HCT116 (cell line): ENCODE data around the gene ACTN3. TPM values are rescaled to one million over a fixed set of nuclear protein-coding genes. Genes with fewer than 3 reads are reported as not detected.

Experiments used
- ATAC-seq: fragments of 200-7000 bp; cut with Tn5 transposase; 2 replicates; pipeline ENCODE4 v1.9.1; 2020; ENCODE audit warnings: mild to moderate bottlenecking, moderate library complexity
- BruUV-seq: library from RNA; stranded (reverse); fragments of 400-500 nt; replicated peaks from 2 replicates; lab custom pipeline; 2021; lab: Mats Ljungman, UMichigan
- CTCF ChIA-PET: fragments of 300-600 bp; sonication (Branson Sonifier 250); formaldehyde crosslinking; loops from one replicate; lab custom pipeline; 2021; ENCODE audit warnings: antibody characterized with exemption; lab: Charles Lee
- POLR2A ChIA-PET: fragments of 300-600, 350-600 bp; sonication (Branson Sonifier 250); formaldehyde crosslinking; loops from one replicate; lab custom pipeline; 2021; ENCODE audit warnings: antibody characterized with exemption; lab: Charles Lee
- RAD21 ChIA-PET, 2 experiments: fragments of 300-600 bp; sonication (Branson Sonifier 250); formaldehyde crosslinking; loops; one replicate each; lab custom pipeline; 2023; ENCODE audit warnings: low total read pairs in 2 of 2; ENCODE audit not compliant: uncharacterized antibody in 2 of 2, unreplicated experiment in 2 of 2, low non-redundant PET in 1 of 2; lab: Charles Lee
- DNase-seq: peaks from one replicate; pipeline ENCODE4 v3.0.0-alpha.2; 2010; ENCODE audit warnings: low read depth, low spot score
- H2AFZ ChIP-seq: fragments of 200-600 bp; shearing (Covaris generic), sonication (generic); 2 replicates; pipeline ENCODE4 v1.6.1; 2017; ENCODE audit warnings: low read depth, mixed run types, mixed read lengths, antibody characterized with exemption, low read length; ENCODE audit not compliant: poor library complexity, severe bottlenecking
- H3K27ac ChIP-seq: 2 replicates; pipeline ENCODE4 v1.5.1; 2012; ENCODE audit warnings: low read depth, low read length
- H3K27me3 ChIP-seq: fragments of 200-600 bp; sonication (generic); 2 replicates; pipeline ENCODE4 v1.6.1; 2016; ENCODE audit warnings: mixed run types, low read length, mixed read lengths; ENCODE audit not compliant: insufficient read depth
- H3K36me3 ChIP-seq, 2 experiments: fragments of 200-500 bp in 1 of 2; fragments of 200-600 bp in 1 of 2; sonication (Bioruptor generic) in 1 of 2; sonication (generic) in 1 of 2; 2 replicates each; pipeline versions ENCODE4 v1.5.1 to v1.6.1; 2014 to 2016; ENCODE audit warnings: low read length in 2 of 2, inconsistent platforms in 1 of 2, mixed read lengths in 1 of 2, mixed run types in 1 of 2; ENCODE audit not compliant: insufficient read depth in 2 of 2, control insufficient read depth in 1 of 2
- H3K4me1 ChIP-seq, 2 experiments: fragments of 200-600 bp in 1 of 2; sonication (generic) in 1 of 2; 2 replicates each; pipeline versions ENCODE4 v1.5.1 to v1.6.1; 2012 to 2017; ENCODE audit warnings: low read length in 2 of 2, inconsistent platforms in 1 of 2, mild to moderate bottlenecking in 1 of 2, mixed read lengths in 1 of 2, mixed run types in 1 of 2, moderate library complexity in 1 of 2; ENCODE audit not compliant: insufficient read depth in 2 of 2, control insufficient read depth in 1 of 2
- H3K4me2 ChIP-seq: fragments of 200-600 bp; sonication (generic); 2 replicates; pipeline ENCODE4 v1.6.1; 2017; ENCODE audit warnings: mixed run types, low read length, mixed read lengths
- H3K4me3 ChIP-seq, 2 experiments: fragments of 200-600 bp in 1 of 2; sonication (generic) in 1 of 2; replicated peaks in 1 of 2; 2 replicates each; pipeline ENCODE4 v1.5.1; 2011 to 2016; ENCODE audit warnings: low read length in 2 of 2, control low read depth in 1 of 2, low read depth in 1 of 2, mild to moderate bottlenecking in 1 of 2, mixed read lengths in 1 of 2, mixed run types in 1 of 2
- H3K79me2 ChIP-seq: fragments of 200-600 bp; sonication (generic); 2 replicates; pipeline ENCODE4 v1.6.1; 2017; ENCODE audit warnings: mild to moderate bottlenecking, mixed run types, low read length, moderate library complexity, mixed read lengths; ENCODE audit not compliant: insufficient read depth
- H3K9ac ChIP-seq: fragments of 200-600 bp; sonication (generic); 2 replicates; pipeline ENCODE4 v1.6.1; 2016; ENCODE audit warnings: low read length, mixed read lengths
- H3K9me2 ChIP-seq: fragments of 200-600 bp; sonication (generic), shearing (Covaris generic); 2 replicates; pipeline ENCODE4 v1.6.1; 2017; ENCODE audit warnings: mixed run types, mild to moderate bottlenecking, moderate library complexity; ENCODE audit not compliant: insufficient read depth
- H3K9me3 ChIP-seq, 2 experiments: fragments of 200-500 bp in 1 of 2; fragments of 200-600 bp in 1 of 2; sonication (Bioruptor generic) in 1 of 2; sonication (generic) in 1 of 2; 2 replicates each; pipeline ENCODE4 v1.6.1; 2014 to 2017; ENCODE audit warnings: low read length in 2 of 2, mixed read lengths in 2 of 2, inconsistent platforms in 1 of 2, low read depth in 1 of 2, mild to moderate bottlenecking in 1 of 2, mixed run types in 1 of 2, moderate library complexity in 1 of 2; ENCODE audit not compliant: control insufficient read depth in 1 of 2, insufficient read depth in 1 of 2
- H4K20me1 ChIP-seq: fragments of 200-600 bp; sonication (generic), shearing (Covaris generic); 2 replicates; pipeline ENCODE4 v1.6.1; 2017; ENCODE audit warnings: mixed run types, mild to moderate bottlenecking, moderate library complexity; ENCODE audit not compliant: insufficient read depth
- CEBPB ChIP-seq: IDR thresholded peaks from 2 replicates; pipeline ENCODE4 v1.6.1; 2012; ENCODE audit warnings: low read depth
- EGR1 ChIP-seq: IDR thresholded peaks from 2 replicates; pipeline ENCODE4 v1.6.1; 2012; ENCODE audit warnings: low read depth
- EZH2phosphoT487 ChIP-seq: fragments of 200-600 bp; IDR thresholded peaks from 2 replicates; pipeline ENCODE4 v1.6.1; 2018; ENCODE audit warnings: antibody characterized with exemption, borderline replicate concordance
- JUND ChIP-seq: IDR thresholded peaks from 2 replicates; pipeline ENCODE4 v1.6.1; 2012
- POLR2A ChIP-seq: IDR thresholded peaks from 2 replicates; pipeline ENCODE4 v1.7.0; 2011; ENCODE audit warnings: borderline replicate concordance; ENCODE audit not compliant: insufficient read depth, insufficient read length; ENCODE audit errors: extremely low read depth
- RAD21 ChIP-seq: IDR thresholded peaks from 2 replicates; pipeline ENCODE4 v1.6.1; 2012; ENCODE audit warnings: low read depth, mild to moderate bottlenecking
- SIN3A ChIP-seq: IDR thresholded peaks from 2 replicates; pipeline ENCODE4 v1.6.1; 2012; ENCODE audit warnings: low read depth
- SP1 ChIP-seq: IDR thresholded peaks from 2 replicates; pipeline ENCODE4 v1.6.1; 2012; ENCODE audit warnings: low read depth
- SRF ChIP-seq: IDR thresholded peaks from 2 replicates; pipeline ENCODE4 v1.6.1; 2012; ENCODE audit warnings: low read depth
- TCF7L2 ChIP-seq: IDR thresholded peaks from 2 replicates; pipeline ENCODE4 v1.7.0; 2011; ENCODE audit warnings: borderline replicate concordance, inconsistent platforms; ENCODE audit not compliant: insufficient read depth, insufficient read length; ENCODE audit errors: extremely low read depth
- YY1 ChIP-seq: IDR thresholded peaks from 2 replicates; pipeline ENCODE4 v1.6.1; 2011; ENCODE audit warnings: low read length, low read depth, moderate library complexity, mild to moderate bottlenecking; ENCODE audit not compliant: insufficient replicate concordance; ENCODE audit errors: extremely low read depth
- ZFX ChIP-seq: fragments of 450-650 bp; IDR thresholded peaks from 2 replicates; pipeline ENCODE4 v1.6.1; 2017
- intact Hi-C: fragments of 100-400 bp; cut with micrococcal nuclease; formaldehyde crosslinking; loops from 2 replicates; pipeline ENCODE4 v1.10.0; 2022
- total RNA-seq: library from RNA; stranded (reverse); gene quantifications from one replicate; pipeline ENCODE4 v1.2.1, GENCODE V29; 2021; ENCODE audit not compliant: unreplicated experiment
- TF ChIP-seq, protein P1 (sequence below): IDR thresholded peaks from 2 replicates; pipeline ENCODE4 v1.6.1; 2012
- TF ChIP-seq, protein P2 (sequence below): IDR thresholded peaks from 2 replicates; pipeline ENCODE4 v1.6.1; 2012; ENCODE audit warnings: low read depth
- TF ChIP-seq, protein P3 (sequence below), 3 experiments: fragments of 200-600 bp in 1 of 3; sonication (generic) in 1 of 3; IDR thresholded peaks in 2 of 3; conservative IDR thresholded peaks in 1 of 3; 2 replicates each; pipeline ENCODE4 v1.5.1; 2012 to 2017; ENCODE audit warnings: low read depth in 2 of 3, low read length in 2 of 3, antibody characterized with exemption in 1 of 3, borderline replicate concordance in 1 of 3, control low read depth in 1 of 3, mild to moderate bottlenecking in 1 of 3, mixed read lengths in 1 of 3, mixed run types in 1 of 3, moderate library complexity in 1 of 3; ENCODE audit not compliant: insufficient read depth in 1 of 3
- TF ChIP-seq, protein P4 (sequence below): IDR thresholded peaks from 2 replicates; pipeline ENCODE4 v1.6.1; 2011; ENCODE audit warnings: mild to moderate bottlenecking, low read length, moderate library complexity; ENCODE audit not compliant: insufficient replicate concordance; ENCODE audit errors: extremely low read depth

The ACTN3 gene
- total RNA-seq, 1 experiment from 2014 or later: not detected

DNA sequence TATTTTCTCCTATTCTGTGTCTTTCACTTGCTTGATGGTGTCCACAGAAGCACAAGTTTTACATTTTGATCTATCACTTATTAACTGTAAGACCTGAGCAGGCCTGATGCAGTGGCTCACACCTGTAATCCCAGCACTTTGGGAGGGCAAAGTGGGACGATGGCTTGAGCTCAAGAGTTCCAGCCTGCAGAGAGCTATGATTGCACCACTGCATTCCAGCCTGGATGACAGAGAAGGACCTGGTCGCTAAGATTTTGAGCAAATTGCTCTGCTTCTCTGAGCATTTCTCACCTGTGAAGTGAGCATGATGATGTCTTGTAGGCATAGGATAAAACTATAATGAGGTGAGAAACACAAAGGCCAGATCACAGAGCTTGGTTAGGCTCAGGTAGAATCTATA lies 39.4 kb downstream of the ACTN3 start:
- CTCF ChIA-PET: no interaction called here
- TF ChIP-seq EGR1 (no peak), SP1 (no peak), YY1 (no peak), SRF (no peak), RAD21 (no peak), CEBPB (no peak), POLR2A (no peak), TCF7L2 (no peak), SIN3A (no peak), JUND (no peak), EZH2phosphoT487 (no peak), ZFX (no peak)
- TF ChIP-seq, protein P1, sequence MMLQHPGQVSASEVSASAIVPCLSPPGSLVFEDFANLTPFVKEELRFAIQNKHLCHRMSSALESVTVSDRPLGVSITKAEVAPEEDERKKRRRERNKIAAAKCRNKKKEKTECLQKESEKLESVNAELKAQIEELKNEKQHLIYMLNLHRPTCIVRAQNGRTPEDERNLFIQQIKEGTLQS: no peak
- TF ChIP-seq, protein P2, sequence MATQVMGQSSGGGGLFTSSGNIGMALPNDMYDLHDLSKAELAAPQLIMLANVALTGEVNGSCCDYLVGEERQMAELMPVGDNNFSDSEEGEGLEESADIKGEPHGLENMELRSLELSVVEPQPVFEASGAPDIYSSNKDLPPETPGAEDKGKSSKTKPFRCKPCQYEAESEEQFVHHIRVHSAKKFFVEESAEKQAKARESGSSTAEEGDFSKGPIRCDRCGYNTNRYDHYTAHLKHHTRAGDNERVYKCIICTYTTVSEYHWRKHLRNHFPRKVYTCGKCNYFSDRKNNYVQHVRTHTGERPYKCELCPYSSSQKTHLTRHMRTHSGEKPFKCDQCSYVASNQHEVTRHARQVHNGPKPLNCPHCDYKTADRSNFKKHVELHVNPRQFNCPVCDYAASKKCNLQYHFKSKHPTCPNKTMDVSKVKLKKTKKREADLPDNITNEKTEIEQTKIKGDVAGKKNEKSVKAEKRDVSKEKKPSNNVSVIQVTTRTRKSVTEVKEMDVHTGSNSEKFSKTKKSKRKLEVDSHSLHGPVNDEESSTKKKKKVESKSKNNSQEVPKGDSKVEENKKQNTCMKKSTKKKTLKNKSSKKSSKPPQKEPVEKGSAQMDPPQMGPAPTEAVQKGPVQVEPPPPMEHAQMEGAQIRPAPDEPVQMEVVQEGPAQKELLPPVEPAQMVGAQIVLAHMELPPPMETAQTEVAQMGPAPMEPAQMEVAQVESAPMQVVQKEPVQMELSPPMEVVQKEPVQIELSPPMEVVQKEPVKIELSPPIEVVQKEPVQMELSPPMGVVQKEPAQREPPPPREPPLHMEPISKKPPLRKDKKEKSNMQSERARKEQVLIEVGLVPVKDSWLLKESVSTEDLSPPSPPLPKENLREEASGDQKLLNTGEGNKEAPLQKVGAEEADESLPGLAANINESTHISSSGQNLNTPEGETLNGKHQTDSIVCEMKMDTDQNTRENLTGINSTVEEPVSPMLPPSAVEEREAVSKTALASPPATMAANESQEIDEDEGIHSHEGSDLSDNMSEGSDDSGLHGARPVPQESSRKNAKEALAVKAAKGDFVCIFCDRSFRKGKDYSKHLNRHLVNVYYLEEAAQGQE: no peak
- TF ChIP-seq, protein P3, sequence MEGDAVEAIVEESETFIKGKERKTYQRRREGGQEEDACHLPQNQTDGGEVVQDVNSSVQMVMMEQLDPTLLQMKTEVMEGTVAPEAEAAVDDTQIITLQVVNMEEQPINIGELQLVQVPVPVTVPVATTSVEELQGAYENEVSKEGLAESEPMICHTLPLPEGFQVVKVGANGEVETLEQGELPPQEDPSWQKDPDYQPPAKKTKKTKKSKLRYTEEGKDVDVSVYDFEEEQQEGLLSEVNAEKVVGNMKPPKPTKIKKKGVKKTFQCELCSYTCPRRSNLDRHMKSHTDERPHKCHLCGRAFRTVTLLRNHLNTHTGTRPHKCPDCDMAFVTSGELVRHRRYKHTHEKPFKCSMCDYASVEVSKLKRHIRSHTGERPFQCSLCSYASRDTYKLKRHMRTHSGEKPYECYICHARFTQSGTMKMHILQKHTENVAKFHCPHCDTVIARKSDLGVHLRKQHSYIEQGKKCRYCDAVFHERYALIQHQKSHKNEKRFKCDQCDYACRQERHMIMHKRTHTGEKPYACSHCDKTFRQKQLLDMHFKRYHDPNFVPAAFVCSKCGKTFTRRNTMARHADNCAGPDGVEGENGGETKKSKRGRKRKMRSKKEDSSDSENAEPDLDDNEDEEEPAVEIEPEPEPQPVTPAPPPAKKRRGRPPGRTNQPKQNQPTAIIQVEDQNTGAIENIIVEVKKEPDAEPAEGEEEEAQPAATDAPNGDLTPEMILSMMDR (IDR thresholded peaks at IDR 0.05 in 2 of 3, conservative IDR thresholded peaks at IDR 0.05 in 1 of 3; ENCODE audit: borderline replicate concordance in 1 of 3, insufficient read depth in 1 of 3, low read depth in 2 of 3, low read length in 2 of 3): no peak
- TF ChIP-seq, protein P4, sequence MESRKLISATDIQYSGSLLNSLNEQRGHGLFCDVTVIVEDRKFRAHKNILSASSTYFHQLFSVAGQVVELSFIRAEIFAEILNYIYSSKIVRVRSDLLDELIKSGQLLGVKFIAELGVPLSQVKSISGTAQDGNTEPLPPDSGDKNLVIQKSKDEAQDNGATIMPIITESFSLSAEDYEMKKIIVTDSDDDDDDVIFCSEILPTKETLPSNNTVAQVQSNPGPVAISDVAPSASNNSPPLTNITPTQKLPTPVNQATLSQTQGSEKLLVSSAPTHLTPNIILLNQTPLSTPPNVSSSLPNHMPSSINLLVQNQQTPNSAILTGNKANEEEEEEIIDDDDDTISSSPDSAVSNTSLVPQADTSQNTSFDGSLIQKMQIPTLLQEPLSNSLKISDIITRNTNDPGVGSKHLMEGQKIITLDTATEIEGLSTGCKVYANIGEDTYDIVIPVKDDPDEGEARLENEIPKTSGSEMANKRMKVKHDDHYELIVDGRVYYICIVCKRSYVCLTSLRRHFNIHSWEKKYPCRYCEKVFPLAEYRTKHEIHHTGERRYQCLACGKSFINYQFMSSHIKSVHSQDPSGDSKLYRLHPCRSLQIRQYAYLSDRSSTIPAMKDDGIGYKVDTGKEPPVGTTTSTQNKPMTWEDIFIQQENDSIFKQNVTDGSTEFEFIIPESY: no peak
- TF ChIP-seq, all 23 proteins: peak for 0
- H3K4me1 ChIP-seq: no peaks in the 10 kb centered on the region
- ChIA-PET POLR2A (no interaction called here), RAD21 (no interaction called here)
- no peak for ATAC-seq
- no peaks in the 10 kb centered on the region for H3K79me2 ChIP-seq
- DNase-seq: no peak
- no peaks in the 10 kb centered on the region for H4K20me1 ChIP-seq
- peaks cover 3% of the 10 kb centered on the region in 2 experiments; a peak in 1 of 4 replicates for H3K9me3 ChIP-seq
- no peaks in the 10 kb centered on the region for H3K36me3 ChIP-seq
- no TSS peak for BruUV-seq
- intact Hi-C loops: no loop called here
- H3K4me2 ChIP-seq: no peak overlapping the region
- no peak overlapping the region for H2AFZ ChIP-seq
- H3K9me2 ChIP-seq: no peaks in the 10 kb centered on the region
- H3K27ac ChIP-seq: no peak overlapping the region
- no peak overlapping the region for H3K9ac ChIP-seq
- H3K4me3 ChIP-seq: no peak overlapping the region
- no peaks in the 10 kb centered on the region for H3K27me3 ChIP-seq
